ENCODE measurements around the gene BRD8. TPM values are rescaled to one million over a fixed set of nuclear protein-coding genes. Genes with fewer than 3 reads are reported as not detected.

BRD8 gene
- total RNA-seq, 6 donors from 2014 or later, result 26.9 to 210 (median 47.6) TPM

DNA sequence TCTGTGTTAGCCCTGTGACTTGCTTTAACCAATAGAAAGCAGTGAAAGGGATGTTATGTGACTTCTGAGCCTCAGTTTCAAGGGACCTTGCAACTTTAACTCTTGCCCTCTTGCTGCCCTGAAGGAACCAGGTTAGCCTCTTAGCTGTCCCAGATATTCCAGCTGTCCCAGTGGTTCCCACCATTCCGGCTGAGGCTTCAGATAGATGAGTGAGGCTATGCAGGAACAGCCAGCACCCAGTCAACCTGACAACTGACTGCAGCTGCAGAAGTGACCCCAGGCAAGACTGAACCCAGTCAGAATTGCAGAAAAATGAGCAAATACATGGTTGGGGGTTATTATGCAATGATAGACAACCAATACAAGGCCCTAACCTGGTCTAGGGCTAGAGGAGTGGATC is 45.1 kb upstream of the BRD8 start:
- H3K9me3 ChIP-seq, result no peaks in the 10 kb centered on the region
- DNase-seq (no peak), ATAC-seq (ENCODE audit: low FRiP score in 2 of 2) (no peak)
- H3K36me3 ChIP-seq, result no peaks in the 10 kb centered on the region
- no peak overlapping the region for H3K4me3 ChIP-seq
- peaks cover 0 to 6% (median 2%) of the 10 kb centered on the region in 4 donors for H3K4me1 ChIP-seq
- H3K27ac ChIP-seq, result no peak overlapping the region
- H3K27me3 ChIP-seq, result no peaks in the 10 kb centered on the region
- no peak for TF ChIP-seq POLR2AphosphoS5 (IDR thresholded peaks at IDR 0.05)
- TF ChIP-seq, protein P1, sequence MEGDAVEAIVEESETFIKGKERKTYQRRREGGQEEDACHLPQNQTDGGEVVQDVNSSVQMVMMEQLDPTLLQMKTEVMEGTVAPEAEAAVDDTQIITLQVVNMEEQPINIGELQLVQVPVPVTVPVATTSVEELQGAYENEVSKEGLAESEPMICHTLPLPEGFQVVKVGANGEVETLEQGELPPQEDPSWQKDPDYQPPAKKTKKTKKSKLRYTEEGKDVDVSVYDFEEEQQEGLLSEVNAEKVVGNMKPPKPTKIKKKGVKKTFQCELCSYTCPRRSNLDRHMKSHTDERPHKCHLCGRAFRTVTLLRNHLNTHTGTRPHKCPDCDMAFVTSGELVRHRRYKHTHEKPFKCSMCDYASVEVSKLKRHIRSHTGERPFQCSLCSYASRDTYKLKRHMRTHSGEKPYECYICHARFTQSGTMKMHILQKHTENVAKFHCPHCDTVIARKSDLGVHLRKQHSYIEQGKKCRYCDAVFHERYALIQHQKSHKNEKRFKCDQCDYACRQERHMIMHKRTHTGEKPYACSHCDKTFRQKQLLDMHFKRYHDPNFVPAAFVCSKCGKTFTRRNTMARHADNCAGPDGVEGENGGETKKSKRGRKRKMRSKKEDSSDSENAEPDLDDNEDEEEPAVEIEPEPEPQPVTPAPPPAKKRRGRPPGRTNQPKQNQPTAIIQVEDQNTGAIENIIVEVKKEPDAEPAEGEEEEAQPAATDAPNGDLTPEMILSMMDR (IDR thresholded peaks at IDR 0.05), result no peak
- WGBS, 2 donors, result 89 to 100% methylated on average over 1 of the region's 1 CpG

DNA sequence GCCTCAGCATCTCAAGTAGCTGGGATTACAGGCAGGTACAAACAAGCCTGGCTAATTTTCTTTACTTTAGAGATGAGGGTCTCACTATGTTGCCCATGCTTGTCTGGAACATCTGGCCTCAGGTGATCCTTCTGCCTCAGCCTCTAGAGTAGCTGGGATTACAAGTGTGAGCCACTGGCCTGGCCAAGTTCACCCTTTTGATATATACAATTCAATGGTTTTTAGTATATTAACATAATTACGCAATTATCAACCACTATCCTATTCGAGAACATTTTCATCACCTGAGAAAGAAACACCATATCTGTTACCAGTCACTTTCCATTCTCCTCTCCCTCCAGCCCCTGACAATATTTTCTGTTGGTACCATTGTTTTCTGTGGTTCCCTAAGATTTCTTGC is 38.4 kb upstream of the BRD8 start:
- 64 to 76% methylated on average over 2 of the region's 2 CpGs for WGBS, 2 donors
- no peaks in the 10 kb centered on the region for H3K36me3 ChIP-seq
- DNase-seq (no peak), ATAC-seq (ENCODE audit: low FRiP score in 2 of 2) (no peak)
- no peak overlapping the region for H3K4me3 ChIP-seq
- no peaks in the 10 kb centered on the region for H3K27me3 ChIP-seq
- no peak overlapping the region for H3K27ac ChIP-seq
- H3K4me1 ChIP-seq, result peaks cover 15 to 17% (median 16%) of the 10 kb centered on the region in 4 donors
- no peak for TF ChIP-seq POLR2A (IDR thresholded peaks at IDR 0.05)
- TF ChIP-seq EP300 (IDR thresholded peaks at IDR 0.05), result no peak
- no peak for TF ChIP-seq POLR2AphosphoS5 (IDR thresholded peaks at IDR 0.05)
- TF ChIP-seq, protein P1 (IDR thresholded peaks at IDR 0.05), result no peak
- H3K9me3 ChIP-seq, result no peaks in the 10 kb centered on the region

DNA sequence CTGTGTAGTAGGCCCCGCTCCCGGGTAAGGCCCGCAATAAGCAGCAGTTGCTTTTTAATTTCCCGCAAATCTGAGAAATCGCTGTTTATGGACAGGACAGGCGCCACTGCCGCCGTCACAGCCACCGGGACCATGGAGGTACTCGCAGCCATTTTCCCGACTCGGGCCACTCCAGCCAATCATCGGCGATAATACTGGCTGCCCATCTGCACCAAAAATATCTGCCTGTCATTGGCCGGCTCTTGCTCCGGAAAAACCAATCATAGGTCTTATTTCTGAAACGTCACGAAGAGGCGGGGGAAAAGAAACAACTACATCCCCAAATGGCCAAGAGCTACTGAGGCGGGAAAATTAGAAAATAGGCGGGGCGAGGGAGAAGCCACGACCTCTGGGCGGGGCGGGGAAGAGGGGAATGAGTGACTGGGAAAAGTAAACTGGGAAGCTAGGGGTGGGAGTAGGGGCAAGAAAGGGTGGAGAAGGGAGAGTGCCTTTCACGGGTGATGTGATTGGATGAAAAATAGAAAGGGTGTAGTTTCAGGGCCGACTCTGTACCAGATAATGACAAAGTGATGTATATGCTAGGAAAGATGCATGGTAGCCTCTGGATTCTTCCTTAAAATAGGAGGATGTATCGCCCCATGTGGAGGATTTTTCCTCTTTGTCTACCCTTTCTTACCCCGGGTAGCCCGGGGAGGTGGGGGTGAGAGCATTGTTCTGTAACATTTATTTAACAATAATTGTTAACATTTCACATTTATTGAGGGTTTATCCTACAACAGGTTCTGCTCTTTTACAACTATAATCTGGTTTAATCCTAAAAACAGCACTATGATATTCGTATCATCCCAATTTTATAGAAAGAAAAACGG is 35.0 kb upstream of the BRD8 start, which contains the start of gene CDC23:
CDC23 (minus strand) TSS at position 163 of the 869 bp plus-strand sequence; CDS start at position 152, 11 bp downstream.
- Histone ChIP-seq H3K9me3 (no peaks in the 10 kb centered on the region), H3K27ac (peak within 1 kb of the TSS; percentile 71 to 88 (median 84))
- WGBS, 2 donors, result 1 to 2% methylated on average over 29 to 32 of the region's 32 CpGs

DNA sequence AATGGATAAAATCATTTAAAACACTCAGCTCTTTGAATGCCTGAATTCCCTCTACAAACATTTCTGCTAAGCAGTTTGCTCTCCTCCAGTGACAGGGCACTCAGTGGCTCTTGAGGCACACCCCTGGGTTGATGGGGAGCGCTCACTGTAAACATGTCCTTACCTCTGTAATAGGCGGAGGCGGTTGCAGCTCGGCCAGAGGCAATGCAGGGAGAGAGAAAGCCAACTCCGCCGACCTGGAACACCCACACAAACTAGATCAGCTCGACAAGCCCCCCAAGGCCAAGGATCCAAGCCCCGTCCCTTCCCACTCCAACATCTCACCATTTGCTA is 34.4 kb upstream of the BRD8 start:
- no peak for TF ChIP-seq POLR2A (IDR thresholded peaks at IDR 0.05)
- TF ChIP-seq, protein P1 (IDR thresholded peaks at IDR 0.05), result no peak
- no peak for TF ChIP-seq EP300 (IDR thresholded peaks at IDR 0.05)
- TF ChIP-seq POLR2AphosphoS5 (IDR thresholded peaks at IDR 0.05), result no peak
- ATAC-seq (ENCODE audit: low FRiP score in 2 of 2) (peak; percentile 47 to 61), DNase-seq (peak in 1 of 2 donors; percentile 21)
- no peaks in the 10 kb centered on the region for H3K9me3 ChIP-seq
- peak overlapping the region; percentile 71 to 88 (median 84) for H3K27ac ChIP-seq
- peaks cover 20 to 31% (median 22%) of the 10 kb centered on the region in 4 donors for H3K4me1 ChIP-seq
- H3K27me3 ChIP-seq, result no peaks in the 10 kb centered on the region
- 0 to 1% methylated on average over 4 to 8 of the region's 8 CpGs for WGBS, 2 donors
- H3K36me3 ChIP-seq, result peaks cover 0 to 17% (median 3%) of the 10 kb centered on the region in 4 donors
- peak overlapping the region; percentile 80 to 100 (median 91) for H3K4me3 ChIP-seq

More for the DNA sequence above, 35.0 kb upstream of the BRD8 start, which contains the start of gene CDC23:
- peaks cover 0 to 17% (median 3%) of the 10 kb centered on the region in 4 donors for H3K36me3 ChIP-seq
- H3K4me1 ChIP-seq, result peaks cover 20 to 31% (median 22%) of the 10 kb centered on the region in 4 donors
- TF ChIP-seq POLR2AphosphoS5 (IDR thresholded peaks at IDR 0.05) (peak; percentile 49 to 78), POLR2A (IDR thresholded peaks at IDR 0.05) (peak in 2 of 4 donors; percentile 24 to 73)
- TF ChIP-seq, protein P1 (IDR thresholded peaks at IDR 0.05), result no peak
- H3K4me3 ChIP-seq, result peak within 1 kb of the TSS; percentile 80 to 100 (median 91)
- ATAC-seq (ENCODE audit: low FRiP score in 2 of 2) (peak; percentile 96 to 99), DNase-seq (peak; percentile 85 to 94)
- H3K27me3 ChIP-seq, result no peaks in the 10 kb centered on the region

Data from upper lobe of left lung (tissue), 6 donors.